ENCODE measurements around the gene RNF26.

GRCh38 chr11:119338318-119338890 is 4.1 kb downstream of the RNF26 start:
- TF ChIP-seq CTCF (IDR thresholded peaks at IDR 0.05; ENCODE audit: poor library complexity) = peak; percentile 83
- no peak for TF ChIP-seq EZH2 (IDR thresholded peaks at IDR 0.05; ENCODE audit: borderline replicate concordance)
- TF ChIP-seq EZH2phosphoT487 (IDR thresholded peaks at IDR 0.05; ENCODE audit: low read depth, severe bottlenecking, unreplicated experiment) = no peak

Data from hepatocyte (in vitro differentiated cells).